Fibroblast of upper back skin (primary cell): ENCODE measurements around the gene IRAK2.
"Not testable (repeated sequence)": the region's sequence is repeated elsewhere in the genome, so short reads cannot be mapped to it uniquely, and the experiment has no call there.

Experiments
- DNase-seq: peaks from one replicate; pipeline ENCODE4 v3.0.0-alpha.2; 2013

Gene IRAK2

DNA sequence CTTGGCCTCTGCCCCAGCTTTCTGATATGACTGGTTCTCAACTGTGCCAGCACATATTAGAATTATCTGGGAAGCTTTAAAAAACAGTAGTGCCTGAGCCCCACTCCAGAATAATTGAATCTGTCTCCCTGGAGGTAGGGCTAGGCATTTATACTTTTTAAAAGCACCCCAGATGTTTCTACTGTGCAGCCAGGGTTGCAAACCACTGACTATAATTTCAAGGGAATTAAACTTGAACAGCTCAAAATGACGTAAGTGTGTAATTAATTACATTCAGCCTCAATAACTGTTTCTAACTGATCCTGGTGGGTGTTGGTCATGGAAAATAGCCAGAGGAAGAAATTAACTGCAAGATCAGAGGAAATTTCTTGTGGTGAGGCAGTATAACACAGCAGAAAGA, 4.4 kb upstream of the IRAK2 start:
- peak; percentile 68 for DNase-seq

- no peak for DNase-seq
These were observed 3.8 kb upstream of the IRAK2 start for GRCh38 chr3:10160925-10161324.

DNA sequence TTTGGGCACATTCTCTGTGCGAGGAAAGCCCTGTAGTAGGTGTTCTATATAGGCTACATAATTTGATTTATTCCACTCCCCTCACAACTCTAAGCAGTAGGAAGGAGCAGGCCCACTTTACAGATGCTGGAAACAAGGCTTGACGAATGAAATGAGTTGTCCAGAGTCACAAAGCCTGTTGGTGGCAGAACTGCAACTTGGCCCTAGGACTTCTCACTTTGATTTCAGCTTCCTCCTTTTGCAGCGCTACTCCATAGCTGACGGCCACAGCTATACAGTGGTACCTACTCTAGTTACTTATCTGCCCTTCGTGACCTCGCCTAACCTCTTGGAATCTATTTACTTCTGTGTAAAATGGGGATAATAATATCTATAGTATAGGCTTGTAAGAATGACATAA, 2.5 kb upstream of the IRAK2 start:
- DNase-seq: no peak

- not testable (repeated sequence) for DNase-seq
These were observed 546 bp upstream of the IRAK2 start for GRCh38 chr3:10164201-10164545.

DNA sequence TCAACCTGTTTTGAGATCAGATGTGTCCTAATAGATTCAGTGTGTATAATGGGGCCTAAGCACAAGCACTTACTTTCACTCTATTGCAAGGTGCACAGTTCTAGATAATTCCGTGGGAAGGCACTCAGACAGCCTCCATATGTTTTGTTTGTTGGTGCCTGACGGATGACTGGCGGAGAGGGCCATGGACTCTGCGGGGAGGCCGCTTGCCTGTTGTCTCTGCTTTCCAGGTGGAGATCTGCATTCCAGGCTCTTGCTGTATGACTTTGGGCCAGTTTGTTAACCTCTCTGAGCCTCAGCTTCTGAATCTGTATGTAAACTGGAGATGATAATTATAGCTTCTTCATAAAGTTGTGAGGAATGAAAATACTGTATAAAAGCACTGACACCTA, 1.5 kb downstream of the IRAK2 start:
- DNase-seq: no peak

GRCh38 chr3:10169000-10169496, 4.3 kb downstream of the IRAK2 start:
- no peak for DNase-seq

DNA sequence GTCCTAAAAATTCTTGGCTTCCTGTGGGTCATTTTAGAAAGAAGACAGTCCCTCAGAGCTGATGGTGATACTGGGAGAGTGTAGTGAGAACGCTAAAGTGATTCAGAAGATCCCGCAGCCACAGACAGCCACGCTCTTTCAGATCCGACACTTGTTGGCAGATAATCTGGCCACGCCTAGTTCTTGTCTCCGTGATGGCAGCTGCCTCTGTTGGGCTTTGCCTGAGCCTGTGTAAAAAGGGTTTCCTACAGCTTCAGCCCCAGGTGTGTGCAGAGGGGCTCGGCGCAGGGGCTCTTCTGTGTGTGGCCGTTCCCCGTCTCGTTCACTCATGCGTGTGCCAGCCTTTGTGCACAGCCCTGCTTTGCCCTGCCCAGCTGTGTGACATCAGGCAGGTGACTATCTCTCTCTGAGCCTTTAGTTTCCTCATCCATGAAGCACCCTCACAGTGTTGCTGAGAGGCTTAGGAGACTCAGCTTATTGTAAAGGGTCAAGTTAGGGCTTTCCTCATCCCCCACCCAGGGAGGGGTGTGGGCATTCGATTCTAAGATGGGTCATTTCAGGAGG, 6.3 kb downstream of the IRAK2 start:
- DNase-seq: no peak

DNA sequence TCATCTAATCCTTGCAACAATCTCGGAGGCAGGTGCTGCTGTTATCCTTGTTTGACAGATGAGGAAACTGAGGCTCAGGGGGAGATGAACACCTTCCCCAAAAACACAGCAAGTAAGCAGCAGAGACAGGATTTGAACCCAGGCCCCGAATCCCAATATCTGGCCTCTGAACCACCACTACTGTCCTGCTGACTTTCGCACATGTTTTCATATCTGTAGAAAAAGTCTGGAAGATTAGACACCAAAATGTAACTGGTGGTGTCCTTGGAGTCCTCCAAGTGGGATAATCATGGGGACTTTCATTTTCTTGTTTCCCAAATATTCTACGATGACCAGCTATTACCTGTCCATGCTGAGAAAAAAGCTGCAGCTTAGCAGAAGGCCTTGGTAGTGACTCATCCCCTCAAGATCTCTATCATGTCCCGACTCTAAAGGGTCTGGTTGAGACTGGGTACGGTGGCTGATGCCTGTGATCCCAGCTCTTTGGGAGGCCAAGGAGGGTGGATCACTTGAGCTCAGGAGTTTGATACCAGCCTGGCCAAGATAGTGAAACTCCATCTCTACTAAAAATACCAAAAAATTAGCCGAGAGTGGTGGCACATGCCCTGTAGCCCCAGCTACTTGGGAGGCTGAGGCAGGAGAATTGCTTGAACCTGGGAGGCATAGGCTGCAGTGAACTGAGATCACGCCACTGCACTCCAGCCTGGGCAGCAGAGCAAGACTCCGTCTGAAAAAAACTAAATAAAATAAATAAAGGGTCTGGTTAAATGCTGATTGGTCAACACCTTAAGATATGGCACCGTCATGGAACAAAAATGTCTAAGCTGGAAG, 8.6 kb downstream of the IRAK2 start:
- DNase-seq: no peak

- peak; percentile 73 for DNase-seq
These were observed 9.3 kb downstream of the IRAK2 start for GRCh38 chr3:10173926-10174435.

DNA sequence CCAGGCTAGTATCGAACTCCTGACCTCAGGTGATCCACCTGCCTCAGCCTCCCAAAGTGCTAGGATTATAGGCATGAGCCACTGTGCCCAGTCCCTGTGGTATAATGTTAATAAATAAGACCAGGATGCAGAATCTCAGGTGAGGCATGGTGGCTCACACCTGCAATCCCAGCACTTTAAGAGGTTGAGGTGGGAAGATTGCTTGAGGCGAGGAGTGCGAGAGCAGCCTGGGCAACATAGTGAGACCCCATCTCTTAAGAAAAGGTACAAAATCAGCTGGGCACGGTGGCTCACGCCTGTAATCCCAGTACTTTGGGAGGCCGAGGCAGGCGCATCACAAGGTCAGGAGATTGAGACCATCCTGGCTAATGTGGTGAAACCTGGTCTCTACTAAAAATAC, 10.6 kb downstream of the IRAK2 start:
- DNase-seq: not testable (repeated sequence)

DNA sequence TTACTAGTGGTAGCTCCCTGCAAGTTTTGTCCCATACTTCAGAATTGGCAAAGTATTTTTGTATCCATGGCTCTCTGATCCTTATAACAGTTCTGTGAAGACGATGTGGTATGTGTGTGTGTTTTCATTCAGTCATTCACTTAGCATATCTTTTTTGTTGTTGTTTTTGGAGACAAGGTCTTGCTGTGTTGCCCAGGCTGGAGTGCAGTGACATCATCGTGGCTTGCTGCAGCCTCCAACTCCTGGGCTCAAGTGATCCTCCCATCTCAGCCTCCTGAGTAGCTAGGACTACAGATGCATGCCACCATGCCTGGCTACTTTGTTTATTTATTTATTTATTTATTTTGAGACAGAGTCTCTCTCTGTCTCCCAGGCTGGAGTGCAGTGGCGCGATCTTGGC, 11.4 kb downstream of the IRAK2 start:
- DNase-seq: not testable (repeated sequence)

DNA sequence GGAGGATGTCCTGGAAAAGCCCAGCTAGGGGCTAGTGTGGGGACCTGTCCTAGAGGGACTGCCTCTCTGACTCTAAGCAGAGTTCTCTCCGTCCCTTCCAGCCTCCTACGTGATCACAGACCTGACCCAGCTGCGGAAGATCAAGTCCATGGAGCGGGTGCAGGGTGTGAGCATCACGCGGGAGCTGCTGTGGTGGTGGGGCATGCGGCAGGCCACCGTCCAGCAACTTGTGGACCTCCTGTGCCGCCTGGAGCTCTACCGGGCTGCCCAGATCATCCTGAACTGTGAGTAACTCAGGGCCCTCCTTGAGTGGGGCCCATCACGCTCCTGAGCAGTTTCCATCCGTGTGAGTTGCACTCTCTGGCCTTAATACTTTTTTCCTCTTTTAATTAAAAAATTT, 13.0 kb downstream of the IRAK2 start:
- no peak for DNase-seq

DNA sequence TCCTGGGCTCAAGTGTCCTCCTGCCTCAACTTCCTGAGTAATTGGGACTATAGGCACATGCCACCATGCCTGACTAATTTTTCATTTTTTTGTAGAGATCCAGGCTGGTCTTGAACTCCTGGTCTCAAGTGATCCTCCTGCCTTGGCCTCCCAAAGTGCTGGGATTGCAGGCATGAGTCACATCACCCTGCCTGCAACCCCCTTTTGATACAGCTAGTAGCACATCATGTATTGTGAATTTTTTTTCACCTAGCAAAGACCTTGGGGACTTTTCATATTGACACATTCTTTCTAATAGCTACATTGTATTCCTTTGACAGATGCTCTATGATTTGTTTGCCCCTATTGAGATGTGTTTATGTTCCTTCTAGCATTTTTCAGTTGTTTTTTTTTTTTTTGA, 14.2 kb downstream of the IRAK2 start:
- no peak for DNase-seq

- DNase-seq: no peak
These were observed 15.6 kb downstream of the IRAK2 start for GRCh38 chr3:10180289-10180688.

DNA sequence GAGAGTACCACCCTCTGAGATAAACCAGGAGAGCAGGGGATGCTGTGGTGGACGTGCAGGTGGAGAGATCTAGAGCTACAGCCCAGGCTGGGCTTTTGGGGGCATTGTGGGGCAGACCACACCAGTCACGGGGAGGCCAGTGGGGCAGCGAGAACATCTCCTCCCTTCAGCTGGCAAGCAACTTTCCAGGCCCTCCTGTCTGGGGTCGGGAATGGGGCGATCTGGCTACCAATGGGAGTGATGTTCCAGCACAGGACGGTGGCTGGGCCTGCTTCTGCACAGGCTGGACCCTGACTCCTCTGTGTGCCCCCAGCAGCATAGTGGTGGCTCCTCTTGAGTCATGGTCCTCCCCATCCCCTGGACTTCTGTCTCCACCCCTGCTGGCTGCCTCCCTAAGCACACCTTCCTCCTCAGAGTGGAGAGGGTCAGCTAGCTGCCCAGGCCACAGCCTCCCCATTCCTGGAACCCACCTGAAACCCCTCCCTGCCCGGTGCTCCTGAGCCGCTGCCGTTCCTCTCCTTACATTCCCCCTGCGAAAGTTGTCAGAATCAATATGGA, 16.1 kb downstream of the IRAK2 start:
- no peak for DNase-seq

DNA sequence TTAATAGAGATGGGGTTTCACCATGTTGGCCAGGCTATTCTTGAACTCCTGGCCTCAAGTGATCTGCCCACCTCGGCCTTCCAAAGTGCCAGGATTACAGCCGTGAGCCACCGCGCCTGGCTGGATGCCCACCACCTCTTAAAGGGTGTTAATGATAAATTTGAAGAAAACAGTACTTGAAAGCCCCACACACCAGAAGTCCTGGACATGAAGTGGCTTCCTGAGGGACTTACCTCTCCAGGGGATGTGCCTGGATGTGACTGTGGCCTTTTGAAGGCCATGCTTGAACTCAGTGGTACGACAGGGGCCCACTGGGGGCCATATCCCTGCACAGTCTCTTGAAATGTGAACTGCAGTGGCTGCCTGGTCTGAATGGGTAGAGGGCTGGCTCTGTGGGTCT, 18.2 kb downstream of the IRAK2 start:
- DNase-seq: no peak

DNA sequence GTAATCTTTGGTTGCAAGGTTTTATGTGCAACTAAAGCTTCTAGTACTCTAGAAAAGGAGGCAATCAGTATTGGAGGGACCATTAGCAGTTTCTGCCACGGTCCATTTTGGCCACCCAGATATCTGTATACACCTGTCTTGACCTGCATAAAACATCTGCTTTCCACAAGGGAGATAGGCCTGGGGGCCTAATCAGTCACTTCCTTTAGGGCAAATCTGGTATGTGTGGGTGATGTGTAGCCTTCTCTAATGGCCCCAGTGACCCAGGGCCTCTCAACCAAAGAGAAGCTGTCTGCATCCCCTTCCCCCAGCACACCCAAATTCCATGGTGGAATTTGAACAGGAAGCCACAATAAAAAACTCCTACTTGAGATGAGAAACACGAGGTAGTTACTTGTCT, 19.5 kb downstream of the IRAK2 start:
- no peak for DNase-seq

DNA sequence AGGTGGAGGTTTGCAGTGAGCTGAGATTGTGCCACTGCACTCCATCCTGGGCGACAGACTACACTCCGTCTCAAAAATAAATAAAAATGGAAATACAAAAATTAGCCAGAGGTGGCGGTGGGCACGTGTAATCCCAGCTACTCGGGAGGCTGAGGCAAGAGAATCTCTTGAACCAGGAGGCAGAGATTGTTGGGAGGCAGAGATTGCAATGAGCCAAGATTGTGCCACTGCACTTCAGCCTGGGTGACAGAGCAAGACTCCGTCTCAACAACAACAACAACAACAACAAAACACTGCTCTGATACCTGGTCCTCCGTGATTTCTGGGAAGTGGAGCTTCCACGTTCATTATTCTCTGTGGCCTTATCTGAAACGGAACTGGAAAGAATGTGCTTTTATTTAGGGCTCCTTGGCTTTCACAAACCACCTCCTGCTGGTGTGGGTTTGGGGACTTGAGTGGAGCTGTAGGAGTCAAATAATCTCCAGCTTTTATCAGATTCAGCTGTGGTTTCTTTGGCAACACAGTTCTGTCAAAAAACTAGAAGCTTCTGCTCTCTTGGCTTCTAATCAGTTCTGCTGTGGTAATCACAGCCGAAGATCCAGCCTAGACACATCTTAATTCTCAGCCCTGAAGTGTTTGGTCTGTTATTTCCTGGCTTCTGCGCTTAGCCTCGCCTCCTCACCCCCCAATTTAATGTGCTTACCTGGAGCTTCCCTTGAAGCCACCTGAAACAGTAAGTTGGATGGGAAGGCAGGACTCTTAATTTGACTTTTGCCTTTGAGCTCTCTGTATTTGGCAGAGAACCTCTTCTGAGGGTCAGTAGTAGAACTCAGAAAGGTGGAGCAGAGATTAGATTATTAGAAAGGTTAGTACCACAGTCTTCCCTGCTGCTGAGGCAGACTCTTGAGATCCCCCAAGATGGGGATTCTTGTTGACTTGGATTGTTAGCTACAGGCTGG, 21.4 kb downstream of the IRAK2 start:
- DNase-seq: no peak

GRCh38 chr3:10187290-10187876, 22.7 kb downstream of the IRAK2 start:
- DNase-seq: no peak

GRCh38 chr3:10187944-10188343, 23.2 kb downstream of the IRAK2 start:
- DNase-seq: no peak

GRCh38 chr3:10188804-10189556, 24.3 kb downstream of the IRAK2 start:
- DNase-seq: no peak
